HUES64 (cell line): Measurements from ENCODE around the gene BAG5.

ENCODE experiments used
- H3K27ac ChIP-seq: 2 replicates; pipeline ENCODE4 v1.7.0; 2013; ENCODE audit warnings: low read depth, low read length, inconsistent platforms
- H3K27me3 ChIP-seq: 2 replicates; pipeline ENCODE4 v1.6.1; 2013; ENCODE audit warnings: mild to moderate bottlenecking, low read length; ENCODE audit not compliant: insufficient read depth
- H3K36me3 ChIP-seq: 2 replicates; pipeline ENCODE4 v1.6.1; 2013; ENCODE audit warnings: mild to moderate bottlenecking, low read length; ENCODE audit not compliant: insufficient read depth
- H3K4me1 ChIP-seq: 2 replicates; pipeline ENCODE4 v1.6.1; 2013; ENCODE audit warnings: mild to moderate bottlenecking, low read length, moderate library complexity; ENCODE audit not compliant: insufficient read depth
- H3K4me3 ChIP-seq: 2 replicates; pipeline ENCODE4 v1.5.1; 2013; ENCODE audit warnings: mild to moderate bottlenecking, low read length, moderate library complexity
- H3K9ac ChIP-seq: 2 replicates; pipeline ENCODE4 v1.6.1; 2013; ENCODE audit warnings: mild to moderate bottlenecking, low read depth, low read length
- H3K9me3 ChIP-seq: 2 replicates; pipeline ENCODE4 v1.6.1; 2013; ENCODE audit warnings: low read depth, low read length; ENCODE audit not compliant: insufficient read depth
- WGBS: fragments of 150-250, 120-280 bp; methylation state at CpG from one replicate; pipeline ENCODE4 v1.1.7; 2013; ENCODE audit warnings: missing lambda C conversion rate; 5-methylcytosine and 5-hydroxymethylcytosine counted together

BAG5 gene

DNA sequence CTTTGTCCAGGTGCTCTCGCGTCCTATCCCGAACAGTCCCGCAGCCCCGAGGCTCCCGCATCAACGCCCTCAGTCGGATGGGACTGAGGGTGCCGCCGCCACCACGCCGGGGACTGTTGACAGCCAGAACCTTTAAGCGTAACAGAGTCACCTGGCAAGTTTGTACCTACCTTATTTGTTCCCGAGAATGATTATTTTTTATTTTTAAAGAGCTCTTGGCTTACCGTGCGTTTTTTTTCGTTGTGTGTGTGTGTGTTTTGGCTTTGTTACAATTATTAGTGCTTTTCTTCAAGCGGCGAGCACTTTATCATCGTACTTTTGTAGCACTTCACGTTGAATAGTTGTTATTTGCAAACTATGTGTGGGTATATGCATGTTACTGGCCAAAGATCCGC is 766 bp upstream of the BAG5 start:
- peak overlapping the region; percentile 99 for H3K4me3 ChIP-seq
- peaks cover 5% of the 10 kb centered on the region; the same call in 1 of the 2 replicates for H3K4me1 ChIP-seq
- WGBS, result 2% methylated on average over 22 of the region's 22 CpGs
- H3K27me3 ChIP-seq, result no peaks in the 10 kb centered on the region
- H3K36me3 ChIP-seq, result peaks cover 25% of the 10 kb centered on the region
- no peaks in the 10 kb centered on the region for H3K9me3 ChIP-seq
- H3K27ac ChIP-seq, result peak overlapping the region; percentile 97
- H3K9ac ChIP-seq, result peak overlapping the region; percentile 98

DNA sequence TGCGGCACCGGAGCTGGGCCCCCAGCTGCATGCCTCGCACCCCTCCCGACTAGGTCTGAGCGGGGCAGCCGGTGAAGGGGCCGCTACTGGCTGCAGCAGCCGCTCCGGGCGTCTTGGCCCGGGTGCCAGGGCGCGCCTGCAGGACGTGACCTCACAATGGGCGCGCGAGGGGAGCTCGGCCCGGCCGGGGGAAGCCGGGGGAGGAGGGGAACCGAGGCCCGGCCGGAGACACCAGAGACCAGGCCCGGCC is 353 bp downstream of the BAG5 start:
- peak overlapping the region; percentile 99 for H3K4me3 ChIP-seq
- no peaks in the 10 kb centered on the region for H3K27me3 ChIP-seq
- under 1% methylated on average over 25 of the region's 25 CpGs for WGBS
- H3K27ac ChIP-seq, result peak overlapping the region; percentile 97
- no peaks in the 10 kb centered on the region for H3K9me3 ChIP-seq
- H3K9ac ChIP-seq, result peak overlapping the region; percentile 98
- peaks cover 5% of the 10 kb centered on the region; the same call in 1 of the 2 replicates for H3K4me1 ChIP-seq
- H3K36me3 ChIP-seq, result peaks cover 29% of the 10 kb centered on the region

DNA sequence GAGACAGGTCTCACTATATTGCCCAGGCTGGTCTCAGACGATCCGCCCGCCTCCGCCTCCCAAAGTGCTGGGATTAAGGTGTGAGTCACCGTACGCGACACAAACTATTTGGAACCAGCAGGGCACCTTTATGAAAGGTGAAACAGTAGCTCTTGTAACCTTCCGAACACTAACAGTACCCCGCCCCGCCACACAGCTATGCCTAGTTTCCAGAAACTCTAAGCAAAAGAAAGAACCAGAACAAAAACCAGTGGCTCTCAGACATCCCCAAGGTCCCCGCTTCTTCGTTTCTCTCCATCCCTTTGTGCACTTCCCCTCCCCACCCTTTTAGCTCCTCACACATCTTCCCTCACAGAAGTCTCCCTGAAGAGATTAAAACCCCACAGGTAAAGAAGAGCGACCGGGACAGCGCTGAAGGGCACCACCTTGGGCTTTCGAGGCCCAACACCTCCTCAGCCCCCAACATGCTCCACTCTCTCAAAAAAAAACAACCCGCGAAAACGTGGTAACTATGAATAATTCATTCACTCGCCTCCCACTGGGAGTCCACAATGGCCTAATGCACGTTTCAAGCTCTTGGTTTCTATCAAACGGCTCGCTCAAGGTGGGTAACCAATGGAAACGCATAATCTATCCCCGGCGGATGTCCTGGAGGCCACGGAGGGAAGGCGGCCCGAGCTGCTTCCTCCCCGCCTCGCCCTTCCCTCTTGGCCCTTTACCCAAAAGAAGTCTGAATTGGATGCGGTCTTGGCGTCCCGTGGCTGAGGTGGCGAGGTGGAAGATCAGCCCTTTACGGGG is 877 bp downstream of the BAG5 start:
- Histone ChIP-seq H3K27ac (peak overlapping the region; percentile 97), H3K9ac (peak overlapping the region; percentile 98), H3K9me3 (no peaks in the 10 kb centered on the region), H3K36me3 (peaks cover 29% of the 10 kb centered on the region), H3K27me3 (no peaks in the 10 kb centered on the region), H3K4me3 (peak overlapping the region; percentile 99), H3K4me1 (peaks cover 5% of the 10 kb centered on the region; the same call in 1 of the 2 replicates)
- 4% methylated on average over 36 of the region's 36 CpGs for WGBS

DNA sequence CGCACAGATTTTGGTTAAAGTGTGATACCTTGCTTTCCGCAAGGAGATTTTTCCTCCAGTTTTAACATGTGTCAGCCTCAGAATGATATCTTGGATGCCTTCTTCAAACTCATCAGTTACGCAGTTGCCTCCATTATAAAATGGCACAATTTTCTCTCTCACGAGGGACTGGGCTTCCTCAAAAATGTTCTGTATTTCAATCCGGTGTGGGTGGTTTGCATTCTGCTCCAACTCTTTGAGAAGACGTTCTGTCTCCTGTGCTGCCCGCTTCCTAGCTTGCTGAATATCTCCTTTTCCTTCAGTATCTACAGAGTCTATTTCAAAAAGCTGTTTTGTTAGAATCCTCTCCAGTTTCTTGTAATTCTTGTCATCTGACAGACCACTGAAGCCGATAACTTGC is 1.8 kb downstream of the BAG5 start:
- Histone ChIP-seq H3K4me3 (peak overlapping the region; percentile 99), H3K4me1 (peaks cover 5% of the 10 kb centered on the region; the same call in 1 of the 2 replicates), H3K27ac (no peak overlapping the region), H3K36me3 (peaks cover 29% of the 10 kb centered on the region), H3K9me3 (no peaks in the 10 kb centered on the region), H3K9ac (peak overlapping the region; percentile 98; the same call in 1 of the 2 replicates), H3K27me3 (no peaks in the 10 kb centered on the region)
- WGBS, result 91% methylated on average over 8 of the region's 8 CpGs

DNA sequence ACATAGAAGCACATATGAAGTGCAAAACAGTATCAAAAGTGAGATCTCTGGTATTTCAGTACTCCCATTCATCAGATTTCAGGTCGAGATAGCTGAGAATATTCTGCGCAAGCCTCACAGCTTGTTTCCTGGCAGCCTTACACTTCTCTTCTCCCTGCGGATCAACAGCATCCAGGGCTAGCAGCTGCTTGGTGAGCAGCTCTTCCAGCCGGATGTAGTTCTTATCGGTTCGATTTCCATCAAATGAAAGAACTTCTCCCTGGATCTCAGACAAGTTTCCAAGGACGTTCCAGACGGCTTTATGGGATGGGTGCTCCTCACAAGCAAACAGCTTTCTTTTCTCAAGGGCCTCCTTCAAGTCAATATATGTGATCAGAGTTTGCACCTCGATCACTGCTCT is 2.7 kb downstream of the BAG5 start:
- peaks cover 29% of the 10 kb centered on the region for H3K36me3 ChIP-seq
- no peak overlapping the region for H3K27ac ChIP-seq
- H3K27me3 ChIP-seq, result no peaks in the 10 kb centered on the region
- H3K9ac ChIP-seq, result no peak overlapping the region
- H3K9me3 ChIP-seq, result no peaks in the 10 kb centered on the region
- no peak overlapping the region for H3K4me3 ChIP-seq
- WGBS, result 94% methylated on average over 9 of the region's 9 CpGs
- peaks cover 5% of the 10 kb centered on the region; the same call in 1 of the 2 replicates for H3K4me1 ChIP-seq

DNA sequence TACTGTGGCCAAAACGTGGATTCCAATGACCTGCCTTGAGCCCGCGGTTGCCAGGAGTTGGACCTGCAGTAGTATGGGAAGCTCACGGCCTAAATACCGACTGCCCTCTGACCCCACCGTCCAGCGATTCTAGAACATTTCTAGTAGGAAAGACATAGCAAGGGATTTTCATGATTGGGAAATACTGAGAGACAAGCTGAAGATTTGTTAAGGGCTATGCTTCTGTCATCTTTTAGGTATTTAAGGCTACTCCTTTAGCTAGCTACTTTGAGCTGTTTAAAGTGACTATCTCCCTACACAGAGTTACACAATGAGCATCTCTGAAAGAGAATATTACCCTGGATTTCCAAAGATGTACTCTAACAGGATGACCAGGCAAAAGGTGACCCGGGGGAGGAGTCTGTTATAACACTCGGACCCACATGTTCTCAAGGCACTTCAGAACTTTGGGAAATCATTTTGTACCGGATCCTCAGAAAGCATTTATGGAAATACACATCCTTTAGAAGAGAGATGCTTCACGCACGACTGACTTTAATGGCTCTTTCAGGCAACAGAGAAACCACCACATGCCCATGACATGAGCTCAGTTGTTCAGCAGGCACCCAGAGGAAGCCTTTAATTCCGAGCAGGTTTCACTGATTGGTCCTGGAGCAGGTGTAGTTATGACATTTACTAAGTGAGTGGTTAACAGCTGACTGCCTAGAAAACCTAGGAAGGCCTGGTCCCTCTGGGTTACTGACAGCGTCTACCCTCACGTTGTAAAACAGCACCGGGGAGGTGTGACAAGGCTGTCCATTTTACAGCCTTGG is 4.2 kb downstream of the BAG5 start:
- Histone ChIP-seq H3K27me3 (no peaks in the 10 kb centered on the region), H3K36me3 (peaks cover 29% of the 10 kb centered on the region), H3K9ac (no peak overlapping the region), H3K9me3 (no peaks in the 10 kb centered on the region), H3K27ac (no peak overlapping the region), H3K4me1 (peaks cover 5% of the 10 kb centered on the region; the same call in 1 of the 2 replicates), H3K4me3 (no peak overlapping the region)
- WGBS, result 96% methylated on average over 16 of the region's 16 CpGs

DNA sequence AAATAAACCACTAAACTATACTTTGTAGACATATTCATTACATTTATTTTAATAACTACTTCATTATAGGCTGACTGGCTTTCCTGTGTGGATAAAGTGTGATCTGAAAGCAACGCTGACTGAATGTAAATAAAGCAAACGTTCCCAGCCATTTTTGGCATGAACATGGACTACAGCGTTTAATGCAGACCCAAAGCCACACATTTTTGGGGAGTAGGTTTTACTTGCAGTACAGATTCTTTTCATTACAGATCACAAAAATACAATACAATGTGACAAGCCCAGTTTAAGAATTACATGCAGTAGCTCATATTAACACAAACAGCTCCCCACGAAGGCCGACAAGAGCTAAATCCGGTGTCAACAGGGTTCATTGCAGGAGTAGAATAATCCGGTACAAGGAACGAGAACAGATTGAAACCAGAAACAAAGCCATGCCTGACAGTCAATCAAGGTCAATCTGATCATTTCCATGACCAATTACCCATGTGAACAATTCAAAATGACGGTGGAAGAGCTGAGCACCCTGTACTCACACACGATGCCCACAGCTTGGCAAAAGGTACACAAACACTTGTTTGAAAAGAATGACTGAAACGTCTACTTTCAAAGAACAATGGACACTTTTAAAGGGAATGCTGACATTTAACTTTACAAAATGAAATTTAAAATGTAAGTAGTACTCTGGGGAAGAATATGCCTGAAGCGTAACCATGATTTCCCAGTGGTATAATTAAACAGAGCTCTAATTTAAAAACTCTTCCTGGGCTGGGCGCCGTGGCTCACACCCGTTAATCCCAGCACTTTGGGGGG is 5.3 kb downstream of the BAG5 start:
- no peak overlapping the region for H3K27ac ChIP-seq
- H3K4me3 ChIP-seq, result no peak overlapping the region
- no peak overlapping the region for H3K9ac ChIP-seq
- H3K4me1 ChIP-seq, result peaks cover 5% of the 10 kb centered on the region; the same call in 1 of the 2 replicates
- no peaks in the 10 kb centered on the region for H3K27me3 ChIP-seq
- H3K9me3 ChIP-seq, result no peaks in the 10 kb centered on the region
- WGBS, result 94% methylated on average over 15 of the region's 15 CpGs
- H3K36me3 ChIP-seq, result peaks cover 29% of the 10 kb centered on the region

DNA sequence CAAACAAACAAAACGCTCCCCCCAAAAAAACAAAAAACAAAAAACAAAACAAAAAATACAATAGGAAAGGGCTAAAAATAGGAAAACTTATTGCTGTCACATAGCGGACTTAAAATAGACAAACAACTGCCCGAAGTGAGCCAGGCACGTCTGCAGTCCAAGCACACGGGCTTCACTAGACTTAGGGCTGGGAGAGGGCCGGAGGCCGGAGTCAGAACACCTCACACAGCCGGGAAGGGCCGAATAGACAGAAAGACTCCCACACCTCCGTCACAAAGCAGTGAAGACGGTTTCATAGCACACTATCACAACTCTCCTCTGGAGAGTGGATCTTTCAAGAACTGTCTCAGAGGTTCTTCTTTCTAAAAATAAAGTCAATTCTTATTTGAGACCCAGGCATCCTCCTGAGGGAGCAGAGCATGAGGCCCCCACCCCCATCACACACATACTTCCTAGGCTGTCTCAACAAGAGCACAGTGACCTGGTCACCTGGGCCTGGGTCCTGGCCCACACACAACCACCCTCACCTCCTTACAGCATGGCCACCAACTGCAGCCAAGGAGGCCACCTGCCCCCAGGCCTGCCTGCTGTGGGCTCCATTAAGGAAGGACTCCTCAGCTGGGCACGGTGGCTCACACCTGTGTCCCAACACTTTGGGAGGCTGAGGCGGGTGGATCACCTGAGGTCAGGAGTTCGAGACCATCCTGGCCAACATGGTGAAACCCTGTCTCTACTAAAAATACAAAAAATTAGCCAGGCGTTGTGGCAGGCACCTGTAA is 6.7 kb downstream of the BAG5 start:
- Histone ChIP-seq H3K4me1 (peaks cover under 1% of the 10 kb centered on the region; the same call in 1 of the 2 replicates), H3K9ac (no peak overlapping the region), H3K9me3 (no peaks in the 10 kb centered on the region), H3K4me3 (no peak overlapping the region), H3K27ac (no peak overlapping the region), H3K36me3 (peaks cover 29% of the 10 kb centered on the region), H3K27me3 (no peaks in the 10 kb centered on the region)
- 92% methylated on average over 15 of the region's 15 CpGs for WGBS

DNA sequence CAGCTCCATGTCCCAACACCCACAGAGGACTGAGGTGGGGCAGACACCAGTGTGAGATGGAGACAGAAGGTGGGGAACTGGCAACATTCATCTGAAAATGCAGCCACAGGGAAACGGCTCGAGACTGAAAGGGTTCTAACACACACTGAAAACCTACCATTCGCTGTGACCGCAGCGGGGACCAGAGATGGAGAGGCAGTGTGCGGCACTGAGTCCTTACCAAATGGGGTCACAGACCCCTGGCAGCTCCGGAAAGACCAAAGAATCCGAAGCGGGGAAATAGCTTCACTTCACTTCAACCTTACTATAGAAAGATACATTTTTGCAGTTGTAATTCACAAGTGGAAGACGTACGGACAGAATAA is 9.6 kb downstream of the BAG5 start:
- Histone ChIP-seq H3K27me3 (no peaks in the 10 kb centered on the region), H3K4me1 (no peaks in the 10 kb centered on the region), H3K9me3 (no peaks in the 10 kb centered on the region), H3K4me3 (no peak overlapping the region), H3K36me3 (no peaks in the 10 kb centered on the region), H3K27ac (no peak overlapping the region), H3K9ac (no peak overlapping the region)
- 95% methylated on average over 11 of the region's 11 CpGs for WGBS

DNA sequence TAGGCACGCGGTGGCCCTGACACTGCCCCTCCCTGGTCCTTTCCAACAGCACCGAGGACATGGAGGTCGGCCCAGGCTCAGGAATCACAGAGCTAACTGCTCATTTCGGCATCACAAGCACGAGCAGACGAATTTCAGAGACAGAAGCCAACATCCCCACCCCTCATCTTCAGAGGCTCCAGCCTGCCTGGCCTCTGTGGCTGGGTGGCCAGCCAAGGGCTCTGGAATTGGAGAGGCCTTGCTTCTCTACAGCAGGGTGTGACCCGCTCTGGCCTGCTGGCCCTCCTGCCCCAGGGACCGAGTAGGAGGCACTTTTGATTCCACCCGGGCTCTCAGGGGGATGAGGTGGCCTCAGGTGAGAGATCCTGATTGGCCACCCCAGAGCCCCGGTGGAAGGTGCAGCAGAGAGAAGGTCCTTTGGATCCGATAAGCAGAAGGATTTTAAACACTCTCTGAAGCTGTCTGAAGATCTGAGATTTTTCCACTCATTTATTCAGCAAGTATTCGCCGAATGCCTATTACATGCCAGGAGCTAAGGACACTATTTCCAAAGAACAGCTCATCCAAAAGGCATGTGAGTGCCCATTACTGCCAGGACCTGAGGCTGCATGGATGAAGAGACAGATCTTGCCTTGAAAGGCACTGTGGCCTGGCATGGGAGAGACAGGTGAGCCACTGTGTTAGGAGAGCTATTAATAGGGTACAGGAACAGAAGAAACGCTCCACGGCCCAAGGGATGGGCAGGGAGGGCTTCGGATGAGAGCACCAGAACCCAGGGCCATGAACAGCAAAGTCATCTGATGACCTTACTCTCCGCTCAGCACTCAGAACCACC is 10.2 kb downstream of the BAG5 start:
- no peaks in the 10 kb centered on the region for H3K27me3 ChIP-seq
- no peak overlapping the region for H3K27ac ChIP-seq
- no peak overlapping the region for H3K4me3 ChIP-seq
- H3K4me1 ChIP-seq, result no peaks in the 10 kb centered on the region
- WGBS, result 92% methylated on average over 18 of the region's 18 CpGs
- H3K36me3 ChIP-seq, result no peaks in the 10 kb centered on the region
- no peaks in the 10 kb centered on the region for H3K9me3 ChIP-seq
- no peak overlapping the region for H3K9ac ChIP-seq
